RWPE2 (cell line): ENCODE results near the gene IDE.
A peak's percentile ranks its signal among the peaks of the same experiment; 100 is the strongest.

Experiments
- ATAC-seq: fragments of 200-7000 bp; cut with Tn5 transposase; 3 replicates; pipeline ENCODE4 v1.9.1; 2021; ENCODE audit warnings: low read depth
- DNase-seq: peaks from one replicate; pipeline ENCODE4 v3.0.0-alpha.2; 2020; ENCODE audit warnings: low spot score
- H3K27ac ChIP-seq: fragments of 450-650 bp; 2 replicates; pipeline ENCODE4 v1.5.1; 2017; ENCODE audit warnings: mild to moderate bottlenecking; ENCODE audit not compliant: poor library complexity, severe bottlenecking
- H3K27me3 ChIP-seq: fragments of 250-450 bp; sonication (Bioruptor Pico); 2 replicates; pipeline ENCODE4 v1.5.1; 2021; ENCODE audit warnings: mild to moderate bottlenecking, moderate library complexity; ENCODE audit not compliant: insufficient read depth, poor library complexity, severe bottlenecking
- H3K36me3 ChIP-seq: fragments of 250-450 bp; sonication (Bioruptor Pico); 2 replicates; pipeline ENCODE4 v1.5.1; 2020; ENCODE audit warnings: low read depth, mild to moderate bottlenecking, moderate library complexity
- H3K4me1 ChIP-seq: fragments of 250-450 bp; sonication (Bioruptor Pico); 2 replicates; pipeline ENCODE4 v1.5.1; 2021; ENCODE audit warnings: mild to moderate bottlenecking, moderate library complexity; ENCODE audit not compliant: insufficient read depth, poor library complexity, severe bottlenecking
- H3K4me3 ChIP-seq: fragments of 250-450 bp; sonication (Bioruptor Pico); 2 replicates; pipeline ENCODE4 v1.5.1; 2021; ENCODE audit warnings: mild to moderate bottlenecking, moderate library complexity; ENCODE audit not compliant: severe bottlenecking
- H3K9me3 ChIP-seq: fragments of 250-450 bp; sonication (Bioruptor Pico); 2 replicates; pipeline ENCODE4 v1.5.1; 2021; ENCODE audit warnings: mild to moderate bottlenecking, moderate library complexity; ENCODE audit not compliant: severe bottlenecking
- TF ChIP-seq, protein P1 (sequence below): fragments of 450-650 bp; IDR thresholded peaks from one replicate; pipeline ENCODE4 v1.5.1; 2017; ENCODE audit warnings: mild to moderate bottlenecking, moderate library complexity; ENCODE audit not compliant: poor library complexity, severe bottlenecking

IDE gene

DNA sequence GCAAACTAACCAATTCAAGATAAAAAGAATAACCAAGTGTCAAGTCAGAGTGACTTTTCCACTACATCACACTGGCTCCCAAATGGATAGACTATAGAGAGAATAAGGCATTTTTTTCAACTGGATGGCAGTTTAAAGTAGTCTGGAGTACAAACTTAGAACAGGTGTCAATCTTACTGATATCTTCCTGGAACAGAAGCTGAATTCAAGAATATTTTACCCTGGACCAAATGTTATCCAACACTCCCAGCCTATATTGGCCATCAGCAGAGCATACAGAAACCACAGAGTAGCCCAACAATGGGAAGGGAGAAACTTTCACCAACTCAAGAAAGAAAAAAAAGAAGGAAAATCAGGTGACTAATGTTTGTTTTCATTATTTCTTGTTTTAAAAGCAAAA, 11.5 kb downstream of the IDE start:
- ATAC-seq (no peak), DNase-seq (no peak)
- Histone ChIP-seq H3K27me3 (no peaks in the 10 kb centered on the region), H3K27ac (no peak overlapping the region), H3K4me3 (no peak overlapping the region), H3K4me1 (no peaks in the 10 kb centered on the region), H3K36me3 (peaks cover 32% of the 10 kb centered on the region), H3K9me3 (no peaks in the 10 kb centered on the region)
- TF ChIP-seq, protein P1, sequence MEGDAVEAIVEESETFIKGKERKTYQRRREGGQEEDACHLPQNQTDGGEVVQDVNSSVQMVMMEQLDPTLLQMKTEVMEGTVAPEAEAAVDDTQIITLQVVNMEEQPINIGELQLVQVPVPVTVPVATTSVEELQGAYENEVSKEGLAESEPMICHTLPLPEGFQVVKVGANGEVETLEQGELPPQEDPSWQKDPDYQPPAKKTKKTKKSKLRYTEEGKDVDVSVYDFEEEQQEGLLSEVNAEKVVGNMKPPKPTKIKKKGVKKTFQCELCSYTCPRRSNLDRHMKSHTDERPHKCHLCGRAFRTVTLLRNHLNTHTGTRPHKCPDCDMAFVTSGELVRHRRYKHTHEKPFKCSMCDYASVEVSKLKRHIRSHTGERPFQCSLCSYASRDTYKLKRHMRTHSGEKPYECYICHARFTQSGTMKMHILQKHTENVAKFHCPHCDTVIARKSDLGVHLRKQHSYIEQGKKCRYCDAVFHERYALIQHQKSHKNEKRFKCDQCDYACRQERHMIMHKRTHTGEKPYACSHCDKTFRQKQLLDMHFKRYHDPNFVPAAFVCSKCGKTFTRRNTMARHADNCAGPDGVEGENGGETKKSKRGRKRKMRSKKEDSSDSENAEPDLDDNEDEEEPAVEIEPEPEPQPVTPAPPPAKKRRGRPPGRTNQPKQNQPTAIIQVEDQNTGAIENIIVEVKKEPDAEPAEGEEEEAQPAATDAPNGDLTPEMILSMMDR = no peak

- TF ChIP-seq, protein P1 = no peak
- no peak overlapping the region for H3K4me3 ChIP-seq
- H3K36me3 ChIP-seq = peaks cover 45% of the 10 kb centered on the region
- H3K9me3 ChIP-seq = peaks cover 3% of the 10 kb centered on the region
- ATAC-seq = no peak
- DNase-seq = no peak
- no peaks in the 10 kb centered on the region for H3K27me3 ChIP-seq
- H3K4me1 ChIP-seq = no peaks in the 10 kb centered on the region
- no peak overlapping the region for H3K27ac ChIP-seq
These were observed 14.8 kb downstream of the IDE start for GRCh38 chr10:92559046-92559445.

DNA sequence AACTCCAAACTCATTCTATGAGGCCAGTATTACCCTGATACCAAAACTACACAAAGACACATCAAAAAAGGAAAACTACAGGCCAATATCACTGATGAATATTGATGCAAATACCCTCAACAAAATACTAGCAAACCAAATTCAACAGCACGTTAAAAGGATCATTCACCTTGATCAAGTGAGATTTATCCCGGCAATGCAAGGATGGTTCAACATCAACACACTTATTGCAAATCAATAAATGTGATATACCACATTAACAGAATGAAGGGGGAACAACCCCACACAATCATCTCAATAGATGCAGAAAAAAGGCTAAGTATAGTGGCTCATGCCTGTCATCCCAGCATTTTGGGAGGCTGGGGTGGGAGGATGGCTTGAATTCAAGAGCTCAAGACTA, 19.9 kb downstream of the IDE start:
- peaks cover 39% of the 10 kb centered on the region for H3K36me3 ChIP-seq
- no peak overlapping the region for H3K27ac ChIP-seq
- ATAC-seq = no peak
- DNase-seq = no peak
- TF ChIP-seq, protein P1 = no peak
- H3K4me1 ChIP-seq = no peaks in the 10 kb centered on the region
- peaks cover 5% of the 10 kb centered on the region for H3K9me3 ChIP-seq
- H3K4me3 ChIP-seq = no peak overlapping the region
- no peaks in the 10 kb centered on the region for H3K27me3 ChIP-seq

DNA sequence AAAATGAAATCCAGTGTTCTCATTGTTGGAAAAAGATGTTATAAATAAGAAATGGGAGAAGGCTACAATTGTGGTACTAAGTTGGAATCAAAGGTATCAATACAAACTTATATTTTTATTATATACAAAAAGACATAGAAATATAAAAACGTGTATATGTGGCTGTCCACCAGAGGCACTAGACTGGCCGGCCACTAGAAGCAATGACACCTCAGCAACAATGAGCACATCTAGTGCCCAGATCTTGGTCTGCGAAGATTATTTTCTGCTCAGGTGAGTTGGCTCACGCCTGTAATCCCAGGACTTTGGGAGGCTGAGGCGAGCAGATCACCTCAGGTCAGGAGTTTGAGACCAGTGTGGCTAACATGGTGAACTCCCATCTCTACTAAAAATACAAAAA, 21.6 kb downstream of the IDE start:
- H3K9me3 ChIP-seq = peaks cover 5% of the 10 kb centered on the region
- H3K27me3 ChIP-seq = no peaks in the 10 kb centered on the region
- no peaks in the 10 kb centered on the region for H3K4me1 ChIP-seq
- TF ChIP-seq, protein P1 = peak; percentile 12
- H3K36me3 ChIP-seq = peaks cover 34% of the 10 kb centered on the region
- DNase-seq (no peak), ATAC-seq (no peak)
- no peak overlapping the region for H3K4me3 ChIP-seq
- no peak overlapping the region for H3K27ac ChIP-seq

GRCh38 chr10:92550924-92551323, 23.0 kb downstream of the IDE start:
- ATAC-seq = no peak
- Histone ChIP-seq H3K27me3 (no peaks in the 10 kb centered on the region), H3K27ac (no peak overlapping the region), H3K4me1 (no peaks in the 10 kb centered on the region), H3K36me3 (peaks cover 30% of the 10 kb centered on the region), H3K4me3 (no peak overlapping the region), H3K9me3 (peaks cover 5% of the 10 kb centered on the region)
- TF ChIP-seq, protein P1 = no peak
- no peak for DNase-seq
